Activated CD8-positive, alpha-beta memory T cell treated with anti-CD3 and anti-CD28 coated beads, Interleukin-2, amount 10 ng/mL, durations not matched to agents 7 days and 5 days (primary cell): ENCODE data around the gene MOK. TPM values are rescaled to one million over a fixed set of nuclear protein-coding genes. Genes with fewer than 3 reads are reported as not detected.
A peak's percentile ranks its signal among the peaks of the same experiment; 100 is the strongest.

Experiments
- ATAC-seq: fragments of 150-1000 bp; cut with Tn5 transposase; one replicate; pipeline ENCODE4 v1.10.0; 2021; ENCODE audit warnings: moderate library complexity
- CTCF ChIA-PET: fragments of 350-600 bp; sonication (Branson Sonifier 250); formaldehyde crosslinking; loops from one replicate; lab custom pipeline; 2021; ENCODE audit warnings: antibody characterized with exemption; lab: Charles Lee
- DNase-seq: peaks from one replicate; pipeline ENCODE4 v3.0.0-alpha.2; 2020
- H3K27ac Mint-ChIP-seq: one replicate; pipeline ENCODE4 v1.8.0; 2021; ENCODE audit warnings: mild to moderate bottlenecking, mixed read lengths
- H3K27me3 Mint-ChIP-seq: one replicate; pipeline ENCODE4 v1.8.0; 2021; ENCODE audit warnings: mixed read lengths
- H3K36me3 Mint-ChIP-seq: one replicate; pipeline ENCODE4 v1.8.0; 2021; ENCODE audit warnings: mild to moderate bottlenecking, mixed read lengths
- H3K4me1 Mint-ChIP-seq: one replicate; pipeline ENCODE4 v1.8.0; 2021; ENCODE audit warnings: mixed read lengths
- H3K4me3 Mint-ChIP-seq: one replicate; pipeline ENCODE4 v1.8.0; 2021; ENCODE audit warnings: mild to moderate bottlenecking, moderate library complexity, mixed read lengths
- H3K9me3 Mint-ChIP-seq: one replicate; pipeline ENCODE4 v1.8.0; 2022; ENCODE audit warnings: low read depth, mixed read lengths
- total RNA-seq, 2 experiments: library from RNA; stranded (reverse); gene quantifications; one replicate each; pipeline ENCODE4 v1.2.3, GENCODE V29; 2021

MOK gene
- total RNA-seq, 2 experiments from 2014 or later = 3.2 to 3.6 TPM

- no peak for ATAC-seq
- Mint-ChIP-seq H3K27me3 (no peaks in the 10 kb centered on the region), H3K4me1 (peaks cover 11% of the 10 kb centered on the region), H3K4me3 (no peak overlapping the region), H3K27ac (no peak overlapping the region), H3K36me3 (peaks cover 2% of the 10 kb centered on the region), H3K9me3 (no peaks in the 10 kb centered on the region)
- CTCF ChIA-PET = no interaction called here
- DNase-seq = no peak
Measured at GRCh38 chr14:102218688-102219087, 86.3 kb downstream of the MOK start.

- Mint-ChIP-seq H3K4me1 (peaks cover 11% of the 10 kb centered on the region), H3K27ac (no peak overlapping the region), H3K4me3 (no peak overlapping the region), H3K9me3 (no peaks in the 10 kb centered on the region), H3K36me3 (no peaks in the 10 kb centered on the region), H3K27me3 (no peaks in the 10 kb centered on the region)
- ATAC-seq = no peak
- no peak for DNase-seq
- CTCF ChIA-PET = no interaction called here
Measured at GRCh38 chr14:102217987-102218421, 87.0 kb downstream of the MOK start.

GRCh38 chr14:102217399-102217798 is 87.6 kb downstream of the MOK start:
- ATAC-seq (no peak), DNase-seq (no peak)
- no peaks in the 10 kb centered on the region for H3K9me3 Mint-ChIP-seq
- CTCF ChIA-PET = no interaction called here
- peaks cover 11% of the 10 kb centered on the region for H3K4me1 Mint-ChIP-seq
- no peak overlapping the region for H3K4me3 Mint-ChIP-seq
- no peaks in the 10 kb centered on the region for H3K36me3 Mint-ChIP-seq
- no peaks in the 10 kb centered on the region for H3K27me3 Mint-ChIP-seq
- H3K27ac Mint-ChIP-seq = no peak overlapping the region

GRCh38 chr14:102215576-102216250 is 89.3 kb downstream of the MOK start:
- H3K27me3 Mint-ChIP-seq = no peaks in the 10 kb centered on the region
- CTCF ChIA-PET = interaction anchor here (0.6 kb wide), 1 partner anchor 253 kb away, joined by 4 read pairs; no protein-coding TSS in a partner anchor

GRCh38 chr14:102215071-102215470 is 89.9 kb downstream of the MOK start:
- peaks cover 5% of the 10 kb centered on the region for H3K4me1 Mint-ChIP-seq
- CTCF ChIA-PET = no interaction called here
- ATAC-seq = no peak
- no peaks in the 10 kb centered on the region for H3K9me3 Mint-ChIP-seq
- H3K4me3 Mint-ChIP-seq = no peak overlapping the region
- H3K27ac Mint-ChIP-seq = no peak overlapping the region
- no peaks in the 10 kb centered on the region for H3K36me3 Mint-ChIP-seq
- no peak for DNase-seq
- no peaks in the 10 kb centered on the region for H3K27me3 Mint-ChIP-seq

More at GRCh38 chr14:102215576-102216250, 89.3 kb downstream of the MOK start:
- no peak for ATAC-seq
- Mint-ChIP-seq H3K36me3 (no peaks in the 10 kb centered on the region), H3K27ac (no peak overlapping the region), H3K9me3 (no peaks in the 10 kb centered on the region), H3K4me3 (no peak overlapping the region), H3K4me1 (peaks cover 6% of the 10 kb centered on the region)
- no peak for DNase-seq

- ATAC-seq (no peak), DNase-seq (no peak)
- Mint-ChIP-seq H3K9me3 (no peaks in the 10 kb centered on the region), H3K36me3 (no peaks in the 10 kb centered on the region), H3K4me3 (no peak overlapping the region), H3K4me1 (no peaks in the 10 kb centered on the region), H3K27me3 (no peaks in the 10 kb centered on the region), H3K27ac (no peak overlapping the region)
- CTCF ChIA-PET = no interaction called here
Measured at GRCh38 chr14:102213984-102214658, 90.8 kb downstream of the MOK start.

GRCh38 chr14:102213470-102213869 is 91.5 kb downstream of the MOK start:
- H3K27me3 Mint-ChIP-seq = no peaks in the 10 kb centered on the region
- H3K36me3 Mint-ChIP-seq = no peaks in the 10 kb centered on the region
- no peak overlapping the region for H3K4me3 Mint-ChIP-seq
- no peak for DNase-seq
- H3K27ac Mint-ChIP-seq = no peak overlapping the region
- no peaks in the 10 kb centered on the region for H3K4me1 Mint-ChIP-seq
- CTCF ChIA-PET = no interaction called here
- no peak for ATAC-seq
- no peaks in the 10 kb centered on the region for H3K9me3 Mint-ChIP-seq

- Mint-ChIP-seq H3K27me3 (no peaks in the 10 kb centered on the region), H3K4me3 (no peak overlapping the region), H3K36me3 (no peaks in the 10 kb centered on the region), H3K9me3 (no peaks in the 10 kb centered on the region), H3K4me1 (no peaks in the 10 kb centered on the region), H3K27ac (no peak overlapping the region)
- ATAC-seq (no peak), DNase-seq (no peak)
- CTCF ChIA-PET = no interaction called here
Measured at GRCh38 chr14:102212845-102213244, 92.1 kb downstream of the MOK start.

GRCh38 chr14:102212356-102212755 is 92.6 kb downstream of the MOK start:
- H3K4me1 Mint-ChIP-seq = no peaks in the 10 kb centered on the region
- H3K4me3 Mint-ChIP-seq = no peak overlapping the region
- H3K9me3 Mint-ChIP-seq = no peaks in the 10 kb centered on the region
- CTCF ChIA-PET = no interaction called here
- H3K36me3 Mint-ChIP-seq = no peaks in the 10 kb centered on the region
- H3K27ac Mint-ChIP-seq = no peak overlapping the region
- no peak for DNase-seq
- H3K27me3 Mint-ChIP-seq = no peaks in the 10 kb centered on the region
- no peak for ATAC-seq

GRCh38 chr14:102211240-102211639 is 93.7 kb downstream of the MOK start:
- H3K4me3 Mint-ChIP-seq = no peak overlapping the region
- H3K9me3 Mint-ChIP-seq = no peaks in the 10 kb centered on the region
- no peaks in the 10 kb centered on the region for H3K27me3 Mint-ChIP-seq
- peak; percentile 33 for ATAC-seq
- no peaks in the 10 kb centered on the region for H3K4me1 Mint-ChIP-seq
- no peaks in the 10 kb centered on the region for H3K36me3 Mint-ChIP-seq
- DNase-seq = no peak
- CTCF ChIA-PET = no interaction called here
- no peak overlapping the region for H3K27ac Mint-ChIP-seq

GRCh38 chr14:102210421-102211042 is 94.4 kb downstream of the MOK start:
- no peak overlapping the region for H3K27ac Mint-ChIP-seq
- no peak for DNase-seq
- CTCF ChIA-PET = no interaction called here
- peaks cover under 1% of the 10 kb centered on the region for H3K36me3 Mint-ChIP-seq
- no peaks in the 10 kb centered on the region for H3K4me1 Mint-ChIP-seq
- no peaks in the 10 kb centered on the region for H3K27me3 Mint-ChIP-seq
- ATAC-seq = no peak
- no peaks in the 10 kb centered on the region for H3K9me3 Mint-ChIP-seq
- H3K4me3 Mint-ChIP-seq = no peak overlapping the region

GRCh38 chr14:102209224-102209966 is 95.6 kb downstream of the MOK start:
- CTCF ChIA-PET = no interaction called here
- peaks cover 5% of the 10 kb centered on the region for H3K36me3 Mint-ChIP-seq
- no peaks in the 10 kb centered on the region for H3K9me3 Mint-ChIP-seq
- no peak for DNase-seq
- ATAC-seq = no peak
- no peak overlapping the region for H3K27ac Mint-ChIP-seq
- H3K4me1 Mint-ChIP-seq = no peaks in the 10 kb centered on the region
- H3K27me3 Mint-ChIP-seq = no peaks in the 10 kb centered on the region
- no peak overlapping the region for H3K4me3 Mint-ChIP-seq

- Mint-ChIP-seq H3K27me3 (no peaks in the 10 kb centered on the region), H3K27ac (no peak overlapping the region), H3K4me1 (no peaks in the 10 kb centered on the region), H3K4me3 (no peak overlapping the region), H3K9me3 (no peaks in the 10 kb centered on the region), H3K36me3 (peaks cover 9% of the 10 kb centered on the region)
- CTCF ChIA-PET = no interaction called here
- DNase-seq = no peak
- ATAC-seq = no peak
Measured at GRCh38 chr14:102208741-102209140, 96.2 kb downstream of the MOK start.
